Nephron progenitor cell (in vitro differentiated cells): ENCODE results near the gene KCTD12.

Source experiments
- DNase-seq: peaks from one replicate; pipeline ENCODE4 v3.0.0; 2021
- H3K27ac Mint-ChIP-seq: 2 replicates; pipeline ENCODE4 v1.8.0; 2021; ENCODE audit warnings: mild to moderate bottlenecking, moderate library complexity, mixed read lengths
- H3K27me3 Mint-ChIP-seq: 2 replicates; pipeline ENCODE4 v1.8.0; 2021; ENCODE audit warnings: mild to moderate bottlenecking, low read depth, mixed read lengths; ENCODE audit not compliant: poor library complexity
- H3K36me3 Mint-ChIP-seq: 2 replicates; pipeline ENCODE4 v1.8.0; 2021; ENCODE audit warnings: low read depth, mixed read lengths
- H3K4me1 Mint-ChIP-seq: 2 replicates; pipeline ENCODE4 v1.8.0; 2021; ENCODE audit warnings: mixed read lengths
- H3K4me3 Mint-ChIP-seq: 2 replicates; pipeline ENCODE4 v1.8.0; 2021; ENCODE audit warnings: mild to moderate bottlenecking, moderate library complexity, mixed read lengths
- H3K9me3 Mint-ChIP-seq: 2 replicates; pipeline ENCODE4 v1.8.0; 2021; ENCODE audit warnings: mild to moderate bottlenecking, moderate library complexity, mixed read lengths
- TF ChIP-seq, protein P1 (sequence below): fragments of 200-600 bp; sonication (generic); IDR thresholded peaks from 2 replicates; pipeline ENCODE4 v1.5.0; 2021; ENCODE audit warnings: antibody characterized with exemption

KCTD12 gene

DNA sequence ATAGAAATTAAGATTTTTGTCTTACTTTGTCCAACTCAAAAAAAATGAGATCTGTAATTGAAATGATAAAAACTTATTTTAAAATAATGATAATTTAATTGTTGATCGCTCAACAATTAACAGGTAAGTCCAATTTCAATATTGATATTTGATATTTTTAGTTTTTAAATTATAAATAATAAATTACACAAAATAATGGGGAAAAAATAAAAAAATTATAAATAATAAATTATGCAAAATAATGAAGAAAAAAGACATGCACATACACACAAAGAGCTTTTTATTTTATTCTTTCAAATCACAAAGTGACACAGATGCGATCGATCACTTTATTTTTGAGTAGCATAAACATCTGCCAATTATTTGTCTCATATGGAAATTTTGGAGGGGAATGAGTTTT, 40.8 kb downstream of the KCTD12 start:
- H3K27ac Mint-ChIP-seq = no peak overlapping the region
- H3K4me3 Mint-ChIP-seq = no peak overlapping the region
- H3K36me3 Mint-ChIP-seq = no peaks in the 10 kb centered on the region
- no peaks in the 10 kb centered on the region for H3K9me3 Mint-ChIP-seq
- H3K4me1 Mint-ChIP-seq = no peaks in the 10 kb centered on the region
- H3K27me3 Mint-ChIP-seq = peaks cover 5% of the 10 kb centered on the region
- DNase-seq = no peak
- TF ChIP-seq, protein P1, sequence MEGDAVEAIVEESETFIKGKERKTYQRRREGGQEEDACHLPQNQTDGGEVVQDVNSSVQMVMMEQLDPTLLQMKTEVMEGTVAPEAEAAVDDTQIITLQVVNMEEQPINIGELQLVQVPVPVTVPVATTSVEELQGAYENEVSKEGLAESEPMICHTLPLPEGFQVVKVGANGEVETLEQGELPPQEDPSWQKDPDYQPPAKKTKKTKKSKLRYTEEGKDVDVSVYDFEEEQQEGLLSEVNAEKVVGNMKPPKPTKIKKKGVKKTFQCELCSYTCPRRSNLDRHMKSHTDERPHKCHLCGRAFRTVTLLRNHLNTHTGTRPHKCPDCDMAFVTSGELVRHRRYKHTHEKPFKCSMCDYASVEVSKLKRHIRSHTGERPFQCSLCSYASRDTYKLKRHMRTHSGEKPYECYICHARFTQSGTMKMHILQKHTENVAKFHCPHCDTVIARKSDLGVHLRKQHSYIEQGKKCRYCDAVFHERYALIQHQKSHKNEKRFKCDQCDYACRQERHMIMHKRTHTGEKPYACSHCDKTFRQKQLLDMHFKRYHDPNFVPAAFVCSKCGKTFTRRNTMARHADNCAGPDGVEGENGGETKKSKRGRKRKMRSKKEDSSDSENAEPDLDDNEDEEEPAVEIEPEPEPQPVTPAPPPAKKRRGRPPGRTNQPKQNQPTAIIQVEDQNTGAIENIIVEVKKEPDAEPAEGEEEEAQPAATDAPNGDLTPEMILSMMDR = no peak

DNA sequence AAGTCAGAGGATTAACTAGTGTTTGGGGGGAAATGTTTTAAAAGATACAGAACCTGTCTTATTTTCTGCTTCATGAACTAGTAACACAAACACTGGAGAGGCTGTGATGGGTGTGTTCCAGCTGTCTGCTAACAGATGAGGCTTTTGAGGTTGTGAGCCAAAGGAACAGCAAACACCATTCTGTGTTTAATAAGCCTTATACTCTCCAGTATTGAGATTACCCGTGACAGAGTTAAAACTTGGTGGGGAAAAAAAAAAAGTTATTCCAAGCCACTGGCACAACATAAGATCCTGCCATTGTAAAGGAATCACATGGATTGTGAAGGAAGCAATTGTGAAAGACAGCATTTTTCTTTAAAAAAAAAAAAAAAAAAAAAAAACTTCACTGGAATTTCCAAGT, 48.4 kb downstream of the KCTD12 start:
- no peak for DNase-seq
- Mint-ChIP-seq H3K27me3 (peaks cover 10% of the 10 kb centered on the region), H3K4me3 (no peak overlapping the region), H3K4me1 (peaks cover 16% of the 10 kb centered on the region), H3K9me3 (no peaks in the 10 kb centered on the region), H3K27ac (no peak overlapping the region), H3K36me3 (no peaks in the 10 kb centered on the region)
- TF ChIP-seq, protein P1 = no peak

DNA sequence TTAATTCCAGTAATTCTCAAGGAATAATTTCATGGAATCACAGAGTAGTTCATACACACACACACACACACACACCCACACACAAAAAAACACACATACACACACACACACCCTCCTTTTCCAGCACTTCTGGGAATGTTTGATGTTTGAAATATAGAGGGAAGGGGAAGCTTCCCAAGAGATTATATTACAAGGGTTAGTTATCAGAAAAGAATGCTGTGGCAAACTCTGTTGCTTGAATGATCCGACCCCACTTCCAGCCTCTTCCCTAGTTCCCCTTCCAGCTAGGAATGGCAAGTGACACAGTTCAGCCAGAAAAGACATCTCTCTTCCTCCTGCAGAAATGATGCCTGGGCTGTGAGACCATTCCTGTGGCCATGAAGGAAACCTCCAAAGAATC, 49.9 kb downstream of the KCTD12 start:
- TF ChIP-seq, protein P1 = no peak
- H3K27me3 Mint-ChIP-seq = peaks cover 6% of the 10 kb centered on the region
- no peak for DNase-seq
- no peaks in the 10 kb centered on the region for H3K36me3 Mint-ChIP-seq
- H3K4me3 Mint-ChIP-seq = no peak overlapping the region
- no peaks in the 10 kb centered on the region for H3K9me3 Mint-ChIP-seq
- H3K4me1 Mint-ChIP-seq = peaks cover 16% of the 10 kb centered on the region
- H3K27ac Mint-ChIP-seq = no peak overlapping the region

DNA sequence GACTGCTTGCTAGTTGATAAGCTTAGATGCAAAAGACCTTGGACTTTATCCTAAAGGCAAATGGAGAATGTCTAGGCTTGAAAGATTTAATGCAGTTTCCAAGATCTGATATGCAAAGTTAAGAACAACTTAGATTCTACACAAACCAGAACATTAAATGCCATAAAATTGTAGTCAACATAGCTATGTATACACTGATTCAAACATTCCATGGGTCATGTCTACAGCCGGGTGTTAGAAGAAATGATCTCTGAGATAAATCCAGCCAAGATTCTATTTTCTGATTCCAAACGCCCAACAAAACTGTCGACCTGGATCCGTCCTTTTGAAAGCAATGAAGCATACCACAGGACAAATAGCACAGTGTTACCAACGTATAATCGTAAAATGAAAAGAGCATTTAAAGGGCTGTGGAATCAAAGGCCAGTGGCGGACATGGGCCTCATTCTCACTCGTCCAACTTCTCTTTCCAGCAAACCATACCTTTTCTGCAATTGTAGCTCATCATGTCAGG, 52.7 kb downstream of the KCTD12 start:
- peaks cover 2% of the 10 kb centered on the region for H3K27me3 Mint-ChIP-seq
- H3K36me3 Mint-ChIP-seq = no peaks in the 10 kb centered on the region
- no peak for DNase-seq
- H3K9me3 Mint-ChIP-seq = no peaks in the 10 kb centered on the region
- no peak overlapping the region for H3K27ac Mint-ChIP-seq
- H3K4me3 Mint-ChIP-seq = no peak overlapping the region
- peaks cover 40% of the 10 kb centered on the region for H3K4me1 Mint-ChIP-seq
- TF ChIP-seq, protein P1 = no peak

DNA sequence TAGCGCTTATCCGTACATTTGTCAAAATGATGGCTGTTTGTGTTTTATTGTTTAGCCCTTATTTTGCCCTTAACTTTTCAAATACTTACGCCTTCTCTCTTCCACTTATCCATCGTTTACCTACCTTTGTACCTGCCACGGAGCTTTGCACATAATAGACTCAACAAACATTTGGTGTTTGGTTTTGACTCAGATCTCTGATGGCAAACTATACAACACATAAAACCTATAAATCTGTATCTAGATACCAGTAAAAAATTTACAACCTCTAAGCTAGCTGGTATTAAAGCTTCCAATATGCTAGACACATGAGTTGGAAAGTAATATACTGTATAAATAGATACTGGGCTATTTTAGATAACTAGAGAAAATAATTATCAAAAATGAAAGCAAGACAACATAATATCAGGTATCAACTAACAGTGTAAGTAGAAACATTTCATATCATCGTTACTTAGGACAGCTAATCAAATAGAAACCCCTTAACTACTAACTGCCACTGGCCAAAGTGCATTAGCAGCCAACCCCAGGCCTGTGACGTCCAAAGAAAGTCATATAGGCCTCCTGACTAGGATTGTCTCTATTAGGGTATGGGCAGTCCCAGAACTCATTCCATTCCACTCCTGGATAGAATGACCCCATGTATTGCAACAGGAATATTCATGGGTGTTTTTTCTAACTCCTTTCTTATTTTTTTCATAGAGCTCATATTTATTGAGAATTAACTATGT, 53.8 kb downstream of the KCTD12 start:
- TF ChIP-seq, protein P1 = no peak
- Mint-ChIP-seq H3K27me3 (peaks cover 2% of the 10 kb centered on the region), H3K36me3 (no peaks in the 10 kb centered on the region), H3K9me3 (no peaks in the 10 kb centered on the region), H3K4me3 (no peak overlapping the region), H3K4me1 (peaks cover 37% of the 10 kb centered on the region), H3K27ac (no peak overlapping the region)
- DNase-seq = no peak

DNA sequence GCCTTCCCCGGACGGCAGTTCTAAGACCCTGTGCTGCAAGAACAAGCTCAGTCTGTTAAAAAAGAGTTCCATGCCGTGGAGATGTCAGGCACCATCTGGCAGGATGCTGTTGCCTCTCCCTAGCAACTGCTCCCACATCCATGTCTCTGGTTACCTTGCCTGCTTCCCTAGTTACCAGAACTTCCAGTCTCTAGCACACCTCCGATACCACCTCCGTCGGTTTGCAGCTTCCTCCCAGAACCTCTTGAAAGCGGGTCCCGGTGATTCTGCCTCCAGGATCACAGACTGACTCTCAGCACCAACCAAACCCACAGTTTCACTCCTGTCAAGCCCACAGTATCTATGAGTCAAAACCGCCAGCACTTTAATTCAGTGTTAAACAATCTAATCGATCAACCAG, 55.4 kb downstream of the KCTD12 start:
- H3K4me3 Mint-ChIP-seq = no peak overlapping the region
- no peaks in the 10 kb centered on the region for H3K36me3 Mint-ChIP-seq
- DNase-seq = no peak
- peaks cover 27% of the 10 kb centered on the region for H3K4me1 Mint-ChIP-seq
- H3K27ac Mint-ChIP-seq = no peak overlapping the region
- no peaks in the 10 kb centered on the region for H3K9me3 Mint-ChIP-seq
- peaks cover 2% of the 10 kb centered on the region for H3K27me3 Mint-ChIP-seq
- TF ChIP-seq, protein P1 = no peak
